HFF-Myc (cell line): Measurements from ENCODE around the gene KRTAP5-4.

Experiments
- DNase-seq: peaks from one replicate; pipeline ENCODE4 v3.0.0-alpha.2; 2011; ENCODE audit warnings: low read depth; ENCODE audit errors: extremely low read depth
- H3K4me3 ChIP-seq: replicated peaks from 2 replicates; pipeline ENCODE4 v1.5.1; 2011; ENCODE audit warnings: low read depth, mild to moderate bottlenecking, control low read depth, low read length
- CTCF ChIP-seq: IDR thresholded peaks from 2 replicates; pipeline ENCODE4 v1.5.1; 2012; ENCODE audit warnings: mild to moderate bottlenecking, low read depth, low read length, control low read depth; ENCODE audit errors: missing control alignments

The KRTAP5-4 gene

GRCh38 chr11:1639666-1640065, 17.7 kb upstream of the KRTAP5-4 start:
- no peak for TF ChIP-seq CTCF
- no peak overlapping the region for H3K4me3 ChIP-seq
- DNase-seq, result no peak

- H3K4me3 ChIP-seq, result no peak overlapping the region
- no peak for DNase-seq
- no peak for TF ChIP-seq CTCF
Measured at GRCh38 chr11:1639102-1639620, 17.2 kb upstream of the KRTAP5-4 start.

GRCh38 chr11:1638344-1638743, 16.4 kb upstream of the KRTAP5-4 start:
- DNase-seq, result no peak
- H3K4me3 ChIP-seq, result no peak overlapping the region
- TF ChIP-seq CTCF, result no peak

- no peak overlapping the region for H3K4me3 ChIP-seq
- no peak for TF ChIP-seq CTCF
- no peak for DNase-seq
Measured at GRCh38 chr11:1637628-1638027, 15.7 kb upstream of the KRTAP5-4 start.

- TF ChIP-seq CTCF, result no peak
- no peak for DNase-seq
- H3K4me3 ChIP-seq, result no peak overlapping the region
Measured at GRCh38 chr11:1636291-1636950, 14.5 kb upstream of the KRTAP5-4 start.

GRCh38 chr11:1633864-1634263, 11.9 kb upstream of the KRTAP5-4 start:
- DNase-seq, result no peak
- H3K4me3 ChIP-seq, result no peak overlapping the region
- no peak for TF ChIP-seq CTCF

GRCh38 chr11:1632053-1632714, 10.2 kb upstream of the KRTAP5-4 start:
- DNase-seq, result no peak
- H3K4me3 ChIP-seq, result no peak overlapping the region
- TF ChIP-seq CTCF, result no peak
